Rectal smooth muscle tissue (tissue), 1 donor: ENCODE measurements around the gene VAV2.

Experiments used
- H3K27ac ChIP-seq: one replicate; pipeline ENCODE4 v1.7.0; 2013; ENCODE audit warnings: low read depth, low read length, inconsistent platforms
- H3K27me3 ChIP-seq: one replicate; pipeline ENCODE4 v1.7.0; 2013; ENCODE audit warnings: low read length; ENCODE audit not compliant: control insufficient read depth, insufficient read depth
- H3K36me3 ChIP-seq: one replicate; pipeline ENCODE4 v1.7.0; 2013; ENCODE audit warnings: low read length; ENCODE audit not compliant: control insufficient read depth, insufficient read depth
- H3K4me1 ChIP-seq: one replicate; pipeline ENCODE4 v1.7.0; 2013; ENCODE audit warnings: low read length; ENCODE audit not compliant: control insufficient read depth, insufficient read depth
- H3K4me3 ChIP-seq: one replicate; pipeline ENCODE4 v1.7.0; 2013; ENCODE audit warnings: low read length
- H3K9ac ChIP-seq: one replicate; pipeline ENCODE4 v1.7.0; 2013; ENCODE audit warnings: low read length

The VAV2 gene

DNA sequence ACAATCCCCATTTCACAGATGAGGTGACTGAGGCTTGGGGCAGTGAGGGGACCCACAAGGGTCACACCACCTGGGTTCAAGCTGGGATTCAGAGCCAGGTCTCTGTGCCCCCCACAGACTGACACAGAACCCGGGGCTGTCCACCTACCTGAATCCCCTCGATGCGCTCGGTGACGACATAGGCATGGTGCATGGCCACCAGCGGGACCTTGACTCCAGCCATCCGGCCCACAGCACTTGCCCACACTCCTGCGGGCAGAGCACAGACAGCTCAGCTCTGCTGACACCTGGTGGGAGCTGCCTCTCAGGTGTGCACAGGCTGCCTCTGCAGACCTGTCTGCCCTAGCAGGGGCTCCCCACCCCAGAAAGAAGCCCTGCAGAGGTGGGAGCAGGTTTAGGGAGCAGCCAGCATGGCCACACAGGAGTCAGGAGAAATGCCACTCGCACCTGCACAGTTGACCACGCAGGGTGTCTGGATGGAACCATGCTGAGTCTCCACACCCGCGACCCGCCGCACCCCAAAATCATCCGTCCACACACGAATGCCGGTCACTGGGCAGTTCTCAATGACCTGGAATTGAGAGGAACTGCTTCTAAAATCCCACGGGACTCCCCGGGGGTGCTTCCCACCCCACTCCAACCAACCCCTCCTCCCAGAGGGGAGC, 262.4 kb downstream of the VAV2 start:
- Histone ChIP-seq H3K4me3 (no peak overlapping the region), H3K27ac (no peak overlapping the region), H3K36me3 (no peaks in the 10 kb centered on the region), H3K27me3 (no peaks in the 10 kb centered on the region), H3K9ac (no peak overlapping the region), H3K4me1 (no peaks in the 10 kb centered on the region)

DNA sequence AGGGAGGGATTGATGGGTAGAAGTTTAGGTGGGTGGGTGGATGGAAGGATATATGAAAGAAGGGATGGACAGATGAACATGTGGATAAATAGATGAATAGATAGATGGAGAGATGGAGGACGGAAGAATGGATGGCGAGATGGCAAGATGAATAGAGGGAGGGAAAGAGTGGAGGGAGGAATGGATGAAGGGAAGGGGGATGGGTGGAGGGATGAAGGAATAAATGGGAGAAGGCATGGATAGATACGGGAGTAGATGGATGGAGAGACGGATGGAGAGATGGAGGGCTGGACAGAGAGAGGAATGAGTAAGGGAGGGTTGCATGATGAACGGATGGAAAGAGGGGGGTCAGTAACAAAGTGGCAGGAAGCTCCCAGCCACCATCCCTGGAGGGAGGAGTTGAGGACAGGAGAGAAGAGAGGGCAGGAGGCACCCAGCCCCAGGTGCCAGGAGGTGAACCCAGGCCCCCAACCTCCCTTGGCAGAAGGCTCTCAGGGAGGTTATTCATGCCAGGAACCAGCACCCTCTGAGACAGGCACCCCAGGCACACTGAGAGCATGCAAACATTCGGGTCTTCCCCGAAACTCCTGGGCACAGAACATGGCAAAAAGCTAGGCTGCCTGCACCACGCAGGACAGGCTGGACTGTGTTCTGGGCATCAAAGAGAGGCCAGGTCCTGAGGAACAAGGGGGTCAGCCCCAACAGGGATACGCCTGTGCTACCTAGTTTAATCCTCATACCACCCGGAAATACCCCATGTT, 263.1 kb downstream of the VAV2 start:
- Histone ChIP-seq H3K4me1 (no peaks in the 10 kb centered on the region), H3K36me3 (no peaks in the 10 kb centered on the region), H3K9ac (no peak overlapping the region), H3K4me3 (no peak overlapping the region), H3K27me3 (no peaks in the 10 kb centered on the region), H3K27ac (no peak overlapping the region)

DNA sequence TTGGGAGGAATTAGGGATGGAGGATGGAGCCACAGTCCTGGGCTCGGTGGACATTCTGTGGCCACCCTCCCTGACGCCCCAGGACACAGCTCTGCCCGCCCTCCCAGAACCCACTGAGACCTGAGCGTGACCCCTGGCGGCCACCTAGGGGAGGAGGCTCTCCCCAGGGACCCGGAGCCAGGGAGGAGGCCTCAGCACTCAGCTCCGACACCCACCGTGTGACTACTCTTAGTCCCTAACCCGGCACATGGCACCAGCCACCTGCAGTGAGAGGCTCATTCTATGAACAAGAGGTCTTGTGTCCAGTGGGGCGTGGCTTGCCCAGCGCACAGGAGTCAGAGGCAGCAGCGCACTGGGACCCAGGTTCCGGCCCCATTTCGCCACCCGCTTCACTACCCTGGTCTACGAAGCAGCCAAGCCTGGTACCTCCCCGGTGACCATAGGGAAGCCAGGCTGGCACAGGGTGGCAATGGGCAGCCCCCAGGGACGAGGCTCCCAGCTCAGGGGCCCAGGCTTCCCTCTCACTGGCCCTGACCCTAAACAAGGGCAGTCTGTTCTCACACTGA, 264.2 kb downstream of the VAV2 start:
- H3K27me3 ChIP-seq, result no peaks in the 10 kb centered on the region
- no peak overlapping the region for H3K9ac ChIP-seq
- H3K4me3 ChIP-seq, result no peak overlapping the region
- no peaks in the 10 kb centered on the region for H3K4me1 ChIP-seq
- H3K36me3 ChIP-seq, result no peaks in the 10 kb centered on the region
- H3K27ac ChIP-seq, result no peak overlapping the region

DNA sequence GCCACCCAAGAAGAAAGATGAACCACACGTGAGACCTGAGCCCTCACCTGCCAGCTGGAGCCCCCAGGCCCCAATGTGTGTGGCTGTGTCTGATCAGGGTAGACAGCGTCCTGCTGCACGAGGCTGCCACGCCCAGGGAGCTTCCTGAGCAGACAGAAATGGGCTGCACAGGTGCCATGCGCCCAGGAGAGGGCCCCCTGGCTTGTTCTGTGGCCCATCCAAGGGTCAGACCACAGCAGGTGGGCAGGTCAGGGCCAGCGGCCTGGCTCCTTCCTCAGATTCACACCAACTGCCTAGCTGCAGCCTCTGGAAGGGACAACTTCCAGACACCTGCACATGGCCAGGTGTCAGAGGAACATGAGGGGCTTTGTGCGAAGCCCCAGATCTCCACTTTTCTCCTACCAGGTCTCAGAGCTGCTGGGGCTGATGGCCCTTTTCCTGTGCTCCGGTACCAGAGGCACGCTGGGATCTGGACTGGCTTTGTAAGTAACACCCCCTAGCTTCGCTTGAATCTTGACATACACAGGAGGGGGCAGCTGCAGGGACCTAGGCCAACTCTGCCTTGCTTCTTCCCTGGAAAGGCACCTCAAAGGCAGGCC, 264.7 kb downstream of the VAV2 start:
- Histone ChIP-seq H3K4me1 (no peaks in the 10 kb centered on the region), H3K27me3 (no peaks in the 10 kb centered on the region), H3K36me3 (no peaks in the 10 kb centered on the region), H3K27ac (no peak overlapping the region), H3K4me3 (no peak overlapping the region), H3K9ac (no peak overlapping the region)

DNA sequence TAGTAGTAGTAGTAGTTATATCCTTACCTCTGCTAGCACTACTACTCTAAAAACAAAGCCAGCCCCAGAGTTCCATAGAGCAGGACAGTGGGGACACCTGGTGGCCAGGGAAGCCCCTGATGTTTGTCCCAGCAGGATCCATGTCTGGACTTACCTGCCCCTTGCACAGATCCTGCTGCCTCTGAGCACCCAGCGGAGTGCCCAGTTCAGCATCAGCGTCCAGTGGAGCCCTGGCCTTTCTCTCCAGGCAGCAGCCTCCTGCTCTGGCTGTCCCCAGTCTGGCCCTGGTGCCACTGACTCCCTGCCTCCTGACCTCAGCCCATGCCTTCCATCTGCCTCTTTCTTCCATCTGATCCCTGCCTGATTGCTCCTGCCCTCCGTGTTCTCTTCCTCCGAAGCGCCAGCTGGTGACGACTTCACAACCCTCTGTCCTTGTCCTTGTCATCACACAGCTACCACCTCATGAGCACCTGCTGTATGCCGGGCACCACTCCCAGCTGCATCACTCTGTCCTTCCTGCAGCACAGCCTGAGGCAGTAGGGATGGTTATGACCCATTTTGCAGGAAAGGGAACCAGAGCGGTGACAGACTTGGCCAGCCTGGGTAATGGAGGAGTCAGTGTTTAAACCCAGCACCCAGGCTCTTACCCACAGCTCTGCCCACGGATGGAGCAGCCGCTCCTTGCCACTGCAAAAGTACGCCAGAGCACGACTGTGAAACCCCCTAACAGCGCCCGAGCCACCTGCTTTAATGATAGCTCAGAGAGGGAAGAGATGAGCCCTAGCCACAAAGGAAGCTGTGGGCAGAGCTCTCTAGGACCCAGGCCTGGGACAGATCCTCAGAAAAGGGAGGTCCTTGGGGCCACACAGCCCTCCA, 265.5 kb downstream of the VAV2 start:
- Histone ChIP-seq H3K4me3 (no peak overlapping the region), H3K27me3 (no peaks in the 10 kb centered on the region), H3K27ac (no peak overlapping the region), H3K9ac (no peak overlapping the region), H3K4me1 (no peaks in the 10 kb centered on the region), H3K36me3 (no peaks in the 10 kb centered on the region)

DNA sequence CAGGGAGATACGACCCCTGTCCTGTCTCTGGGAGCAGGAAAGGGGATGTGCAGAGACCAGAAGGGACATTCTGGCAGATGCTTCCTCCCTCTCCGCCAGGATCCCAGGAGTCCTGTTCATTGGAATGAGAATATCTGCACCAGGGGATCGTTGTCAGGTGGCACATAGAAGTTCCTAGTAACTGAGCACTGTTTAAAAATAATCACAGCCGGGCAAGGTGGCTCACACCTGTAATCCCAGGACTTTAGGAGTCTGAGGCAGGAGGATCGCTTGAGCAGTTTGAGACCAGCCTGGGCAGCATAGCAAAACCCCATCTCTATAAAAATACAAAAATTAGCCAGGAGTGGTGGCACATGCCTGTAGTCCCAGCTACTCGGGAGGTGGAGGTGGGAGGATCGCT, 266.2 kb downstream of the VAV2 start:
- Histone ChIP-seq H3K9ac (no peak overlapping the region), H3K4me1 (no peaks in the 10 kb centered on the region), H3K27me3 (no peaks in the 10 kb centered on the region), H3K36me3 (no peaks in the 10 kb centered on the region), H3K4me3 (no peak overlapping the region), H3K27ac (no peak overlapping the region)

DNA sequence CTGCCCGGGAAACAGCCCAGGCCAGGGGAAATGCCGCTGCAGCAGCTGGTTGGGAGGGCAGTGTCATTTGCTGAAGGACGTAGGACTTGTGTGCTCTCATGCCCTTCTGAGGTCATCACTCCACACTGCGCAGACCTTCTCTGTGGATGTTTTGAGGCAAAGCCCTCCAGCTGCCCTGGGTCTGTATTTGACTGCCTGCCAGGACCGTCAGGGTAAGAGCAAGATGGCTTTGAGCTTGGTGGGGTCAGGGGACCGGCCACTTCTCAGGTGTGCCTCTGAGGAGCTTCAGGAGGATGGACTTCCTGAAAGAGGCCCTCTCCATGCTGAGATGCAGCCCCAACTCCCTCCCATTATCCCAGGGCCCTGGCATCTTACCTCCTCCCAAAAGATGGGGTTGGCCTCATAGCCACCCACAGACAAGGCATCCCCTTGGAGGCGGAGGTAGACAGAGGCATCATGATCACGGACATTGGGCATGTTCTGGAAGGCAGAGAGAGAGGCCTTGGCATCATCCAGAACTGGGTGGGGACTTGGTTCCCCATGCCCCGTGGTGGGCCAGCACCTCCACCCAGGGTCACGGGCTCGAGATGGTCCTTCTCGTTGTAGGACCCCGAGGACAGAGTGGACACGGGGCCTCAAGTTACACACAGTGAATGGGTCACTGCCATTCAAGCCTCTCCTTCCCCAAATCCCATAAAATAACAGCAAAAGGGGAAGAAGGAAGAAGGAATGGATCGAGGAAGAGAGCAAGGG, 273.4 kb downstream of the VAV2 start:
- H3K36me3 ChIP-seq, result no peaks in the 10 kb centered on the region
- H3K27ac ChIP-seq, result no peak overlapping the region
- H3K4me1 ChIP-seq, result no peaks in the 10 kb centered on the region
- no peak overlapping the region for H3K9ac ChIP-seq
- no peaks in the 10 kb centered on the region for H3K27me3 ChIP-seq
- H3K4me3 ChIP-seq, result no peak overlapping the region

DNA sequence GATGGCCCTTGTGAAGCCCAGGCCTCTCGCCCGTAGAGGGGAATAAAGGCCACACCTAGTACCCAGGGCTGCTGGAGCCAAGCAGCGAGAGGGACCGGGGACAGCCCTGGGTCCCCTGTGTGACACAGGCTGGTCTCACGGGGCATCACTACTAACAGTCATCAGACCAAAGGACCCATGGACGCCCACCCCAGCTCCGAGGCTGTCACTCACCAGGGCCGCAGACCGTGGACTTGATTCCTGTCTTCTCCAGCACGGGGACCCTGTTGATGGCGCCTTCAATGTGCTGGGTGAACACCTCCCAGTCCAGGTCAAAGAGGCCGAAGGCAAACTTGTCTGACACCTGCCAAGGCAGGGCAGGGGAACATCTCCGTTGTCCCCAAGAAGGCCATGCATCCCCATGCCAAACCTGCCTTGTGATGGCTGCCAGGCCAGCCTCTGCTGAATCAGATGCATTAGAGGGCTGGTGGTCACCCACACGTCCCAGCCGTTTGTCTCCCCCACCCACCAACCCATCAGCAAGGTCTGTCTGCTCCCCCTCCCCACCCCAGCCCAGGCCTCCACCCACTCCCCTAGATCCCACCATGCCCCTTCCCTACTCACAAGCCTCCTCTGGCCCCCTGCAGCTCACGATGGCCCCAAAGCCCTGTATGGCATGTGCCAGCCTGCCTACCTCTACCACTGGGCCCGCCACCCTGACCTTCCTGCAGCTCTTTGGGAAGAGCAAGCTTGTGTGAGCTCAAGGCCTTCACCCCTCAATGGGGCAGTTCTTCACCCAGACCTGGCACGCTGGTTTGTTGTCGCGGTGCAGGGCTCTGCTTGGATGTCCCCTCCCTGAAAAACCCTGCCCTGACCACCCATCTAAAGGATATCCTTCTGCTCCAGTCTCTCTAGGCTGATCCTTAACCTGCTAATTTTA, 274.8 kb downstream of the VAV2 start:
- Histone ChIP-seq H3K9ac (no peak overlapping the region), H3K4me3 (no peak overlapping the region), H3K4me1 (no peaks in the 10 kb centered on the region), H3K27me3 (no peaks in the 10 kb centered on the region), H3K36me3 (no peaks in the 10 kb centered on the region), H3K27ac (no peak overlapping the region)

DNA sequence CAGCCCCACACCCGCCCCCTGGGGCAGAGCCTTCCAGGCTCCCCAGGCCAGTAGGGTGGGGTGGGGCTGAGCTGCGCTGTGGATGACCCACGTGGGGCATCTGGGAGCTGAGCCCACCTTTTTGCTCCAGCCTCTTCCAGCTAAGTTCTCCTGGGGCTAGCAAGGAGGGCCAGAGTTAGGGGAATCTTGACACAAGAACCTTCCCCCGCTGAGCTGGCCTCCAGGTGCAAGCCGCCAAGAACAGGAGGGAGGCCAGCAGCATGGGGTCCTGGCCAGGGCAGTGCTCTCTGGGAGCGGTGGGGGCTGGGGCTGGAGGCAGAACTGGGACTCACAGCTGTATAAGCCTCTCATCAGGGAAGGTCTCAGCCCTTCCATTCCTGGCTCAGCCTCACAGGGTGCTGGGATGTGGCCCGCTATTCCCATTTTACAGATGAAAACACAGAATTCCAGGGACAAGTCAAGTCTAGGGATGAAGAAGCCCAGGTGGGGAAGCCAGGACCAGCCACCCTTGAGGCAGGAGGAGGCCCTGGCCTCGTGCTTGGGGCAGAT, 275.5 kb downstream of the VAV2 start:
- H3K9ac ChIP-seq, result no peak overlapping the region
- H3K4me3 ChIP-seq, result no peak overlapping the region
- no peaks in the 10 kb centered on the region for H3K27me3 ChIP-seq
- H3K27ac ChIP-seq, result no peak overlapping the region
- H3K36me3 ChIP-seq, result no peaks in the 10 kb centered on the region
- H3K4me1 ChIP-seq, result no peaks in the 10 kb centered on the region

DNA sequence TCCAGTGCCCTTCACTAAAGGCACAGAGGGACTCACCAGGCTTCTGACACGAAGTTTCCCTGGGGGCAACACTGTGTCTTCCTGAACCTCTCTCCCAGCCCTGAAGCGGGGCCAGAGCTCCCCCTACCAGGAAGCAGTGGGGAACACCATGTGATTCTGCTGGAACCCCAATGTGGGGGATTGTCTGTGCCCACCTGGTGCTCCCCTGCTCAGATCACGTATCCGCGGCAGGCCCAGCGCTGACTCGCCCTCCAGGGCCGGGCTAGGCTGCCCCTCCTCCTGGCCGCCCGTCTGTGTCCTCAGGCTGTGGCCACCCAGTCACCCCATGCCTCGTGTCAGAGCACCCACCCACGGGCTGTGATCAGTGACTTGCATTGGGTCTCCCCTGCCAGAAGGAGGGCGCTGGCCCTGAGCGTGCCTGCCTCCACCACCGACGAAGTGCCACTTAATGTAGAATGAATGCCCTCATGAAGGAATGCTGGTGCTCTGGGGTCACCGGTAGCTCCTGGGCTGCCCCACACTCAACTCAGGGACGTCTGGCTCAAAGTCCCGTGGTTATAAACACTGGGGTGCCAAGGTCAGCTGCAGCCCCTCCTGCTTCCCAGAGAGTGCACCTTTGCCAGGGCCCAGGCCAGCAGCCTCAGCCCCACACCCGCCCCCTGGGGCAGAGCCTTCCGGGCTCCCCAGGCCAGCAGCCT, 276.1 kb downstream of the VAV2 start:
- Histone ChIP-seq H3K4me1 (no peaks in the 10 kb centered on the region), H3K9ac (no peak overlapping the region), H3K27me3 (no peaks in the 10 kb centered on the region), H3K36me3 (no peaks in the 10 kb centered on the region), H3K27ac (no peak overlapping the region), H3K4me3 (no peak overlapping the region)
